Mesendoderm (in vitro differentiated cells): ENCODE results near the gene IL18RAP.

Source experiments
- DNase-seq: peaks from one replicate; pipeline ENCODE4 v3.0.0; 2013
- H2AK5ac ChIP-seq: 2 replicates; pipeline ENCODE4 v1.6.1; 2013; ENCODE audit warnings: low read length, inconsistent platforms
- H2BK120ac ChIP-seq: 2 replicates; pipeline ENCODE4 v1.6.1; 2013; ENCODE audit warnings: low read depth, mild to moderate bottlenecking, low read length, moderate library complexity, mixed read lengths
- H2BK15ac ChIP-seq: replicated peaks from 2 replicates; pipeline ENCODE4 v1.6.1; 2013; ENCODE audit warnings: low read depth, mild to moderate bottlenecking, moderate library complexity
- H2BK5ac ChIP-seq: 2 replicates; pipeline ENCODE4 v1.6.1; 2013; ENCODE audit warnings: low read length, inconsistent platforms
- H3K18ac ChIP-seq: 2 replicates; pipeline ENCODE4 v1.6.1; 2013; ENCODE audit warnings: mild to moderate bottlenecking, low read length, mixed read lengths
- H3K23ac ChIP-seq: one replicate; pipeline ENCODE4 v1.6.1; 2013; ENCODE audit warnings: low read length
- H3K27ac ChIP-seq: 2 replicates; pipeline ENCODE4 v1.5.1; 2013; ENCODE audit warnings: low read depth, mild to moderate bottlenecking, inconsistent platforms, low read length, moderate library complexity
- H3K27me3 ChIP-seq: 2 replicates; pipeline ENCODE4 v1.6.1; 2013; ENCODE audit warnings: low read length, control low read depth, mild to moderate bottlenecking, inconsistent platforms; ENCODE audit not compliant: insufficient read depth, poor library complexity
- H3K36me3 ChIP-seq: 2 replicates; pipeline ENCODE4 v1.6.1; 2013; ENCODE audit warnings: low read length, inconsistent platforms; ENCODE audit not compliant: control insufficient read depth, insufficient read depth
- H3K4ac ChIP-seq: one replicate; pipeline ENCODE4 v1.6.1; 2013; ENCODE audit warnings: low read depth, mild to moderate bottlenecking, low read length, moderate library complexity
- H3K4me1 ChIP-seq: 2 replicates; pipeline ENCODE4 v1.6.1; 2013; ENCODE audit warnings: low read depth, low read length, inconsistent platforms; ENCODE audit not compliant: control insufficient read depth
- H3K4me2 ChIP-seq: 2 replicates; pipeline ENCODE4 v1.6.1; 2013; ENCODE audit warnings: low read length
- H3K4me3 ChIP-seq: 2 replicates; pipeline ENCODE4 v1.5.1; 2013; ENCODE audit warnings: mild to moderate bottlenecking, low read length
- H3K56ac ChIP-seq: one replicate; pipeline ENCODE4 v1.6.1; 2013; ENCODE audit warnings: low read length
- H3K79me1 ChIP-seq: 2 replicates; pipeline ENCODE4 v1.6.1; 2013; ENCODE audit warnings: low read length, inconsistent platforms
- H3K79me2 ChIP-seq: 2 replicates; pipeline ENCODE4 v1.6.1; 2013; ENCODE audit warnings: mild to moderate bottlenecking, low read length; ENCODE audit not compliant: control insufficient read depth, insufficient read depth
- H3K9ac ChIP-seq: 2 replicates; pipeline ENCODE4 v1.6.1; 2013; ENCODE audit warnings: low read length, inconsistent platforms
- H4K5ac ChIP-seq: one replicate; pipeline ENCODE4 v1.6.1; 2013; ENCODE audit warnings: low read length
- H4K8ac ChIP-seq: one replicate; pipeline ENCODE4 v1.6.1; 2013; ENCODE audit warnings: low read depth, mild to moderate bottlenecking, control low read depth, low read length, moderate library complexity
- WGBS: extraction: QIAGEN DNeasy Blood & Tissue Kit; methylation state at CpG from one replicate; pipeline ENCODE4 v1.1.7; 2013; ENCODE audit warnings: low lambda C conversion rate, missing lambda C conversion rate; ENCODE audit not compliant: insufficient coverage; ENCODE audit errors: extremely low coverage; 5-methylcytosine and 5-hydroxymethylcytosine counted together

Gene IL18RAP

GRCh38 chr2:102396012-102396411, 26.9 kb upstream of the IL18RAP start:
- no peak for DNase-seq
- Histone ChIP-seq H2BK5ac (no peak overlapping the region), H3K56ac (no peak overlapping the region), H3K18ac (no peak overlapping the region), H2BK120ac (no peak overlapping the region), H2BK15ac (no peak overlapping the region), H3K4me2 (no peak overlapping the region), H3K27ac (no peak overlapping the region), H4K8ac (no peak overlapping the region), H3K23ac (no peak overlapping the region), H3K4me1 (no peaks in the 10 kb centered on the region), H3K79me1 (no peaks in the 10 kb centered on the region), H3K9ac (no peak overlapping the region), H3K79me2 (no peaks in the 10 kb centered on the region), H3K27me3 (no peaks in the 10 kb centered on the region), H4K5ac (no peak overlapping the region), H3K4me3 (no peak overlapping the region), H3K4ac (no peak overlapping the region), H3K36me3 (no peaks in the 10 kb centered on the region), H2AK5ac (no peak overlapping the region)
- 100% methylated on average over 1 of the region's 2 CpGs for WGBS

- no CpG with 5 or more reads among the region's 6 CpGs for WGBS
- no peak overlapping the region for H3K4me2 ChIP-seq
- H3K18ac ChIP-seq = no peak overlapping the region
- no peak overlapping the region for H3K9ac ChIP-seq
- H3K4ac ChIP-seq = no peak overlapping the region
- no peak overlapping the region for H4K5ac ChIP-seq
- no peak overlapping the region for H4K8ac ChIP-seq
- no peak overlapping the region for H2BK15ac ChIP-seq
- no peaks in the 10 kb centered on the region for H3K79me1 ChIP-seq
- no peak overlapping the region for H3K4me3 ChIP-seq
- no peak overlapping the region for H2AK5ac ChIP-seq
- H3K79me2 ChIP-seq = no peaks in the 10 kb centered on the region
- no peak overlapping the region for H2BK120ac ChIP-seq
- no peaks in the 10 kb centered on the region for H3K4me1 ChIP-seq
- H3K23ac ChIP-seq = no peak overlapping the region
- no peak overlapping the region for H2BK5ac ChIP-seq
- no peak for DNase-seq
- H3K36me3 ChIP-seq = no peaks in the 10 kb centered on the region
- no peaks in the 10 kb centered on the region for H3K27me3 ChIP-seq
- no peak overlapping the region for H3K27ac ChIP-seq
- H3K56ac ChIP-seq = no peak overlapping the region
Measured at GRCh38 chr2:102397209-102397608, 25.8 kb upstream of the IL18RAP start.

- H3K36me3 ChIP-seq = no peaks in the 10 kb centered on the region
- no peaks in the 10 kb centered on the region for H3K79me2 ChIP-seq
- no peak overlapping the region for H3K4me2 ChIP-seq
- H2AK5ac ChIP-seq = no peak overlapping the region
- no peak overlapping the region for H4K8ac ChIP-seq
- no peak overlapping the region for H2BK5ac ChIP-seq
- H3K4me1 ChIP-seq = no peaks in the 10 kb centered on the region
- H3K27ac ChIP-seq = no peak overlapping the region
- no peak overlapping the region for H3K4ac ChIP-seq
- no peaks in the 10 kb centered on the region for H3K79me1 ChIP-seq
- WGBS = no CpG with 5 or more reads among the region's 7 CpGs
- no peak overlapping the region for H3K9ac ChIP-seq
- no peak overlapping the region for H3K4me3 ChIP-seq
- H3K56ac ChIP-seq = no peak overlapping the region
- no peak for DNase-seq
- no peak overlapping the region for H3K23ac ChIP-seq
- no peak overlapping the region for H2BK120ac ChIP-seq
- no peak overlapping the region for H4K5ac ChIP-seq
- no peak overlapping the region for H2BK15ac ChIP-seq
- no peaks in the 10 kb centered on the region for H3K27me3 ChIP-seq
- H3K18ac ChIP-seq = no peak overlapping the region
Measured at GRCh38 chr2:102399499-102400141, 23.3 kb upstream of the IL18RAP start.

GRCh38 chr2:102401456-102401855, 21.5 kb upstream of the IL18RAP start:
- Histone ChIP-seq H4K8ac (no peak overlapping the region), H3K36me3 (no peaks in the 10 kb centered on the region), H2BK120ac (no peak overlapping the region), H3K23ac (no peak overlapping the region), H3K27me3 (no peaks in the 10 kb centered on the region), H3K18ac (no peak overlapping the region), H3K56ac (no peak overlapping the region), H3K4me1 (no peaks in the 10 kb centered on the region), H3K9ac (no peak overlapping the region), H3K79me2 (no peaks in the 10 kb centered on the region), H2BK5ac (no peak overlapping the region), H3K4me2 (no peak overlapping the region), H2BK15ac (no peak overlapping the region), H3K27ac (no peak overlapping the region), H3K4me3 (no peak overlapping the region), H3K79me1 (no peaks in the 10 kb centered on the region), H4K5ac (no peak overlapping the region), H2AK5ac (no peak overlapping the region), H3K4ac (no peak overlapping the region)
- no peak for DNase-seq

- DNase-seq = no peak
Measured at GRCh38 chr2:102401865-102402264, 21.1 kb upstream of the IL18RAP start.

GRCh38 chr2:102410952-102411351, 12.0 kb upstream of the IL18RAP start:
- Histone ChIP-seq H3K79me1 (no peaks in the 10 kb centered on the region), H2BK15ac (no peak overlapping the region), H3K4me2 (no peak overlapping the region), H3K4me1 (no peaks in the 10 kb centered on the region), H2BK5ac (no peak overlapping the region), H3K9ac (no peak overlapping the region), H3K4ac (no peak overlapping the region), H3K79me2 (no peaks in the 10 kb centered on the region), H4K5ac (no peak overlapping the region), H3K18ac (no peak overlapping the region), H3K27me3 (no peaks in the 10 kb centered on the region), H3K27ac (no peak overlapping the region), H3K36me3 (no peaks in the 10 kb centered on the region), H2BK120ac (no peak overlapping the region), H2AK5ac (no peak overlapping the region), H4K8ac (no peak overlapping the region), H3K4me3 (no peak overlapping the region), H3K23ac (no peak overlapping the region), H3K56ac (no peak overlapping the region)
- DNase-seq = no peak
- no CpG with 5 or more reads among the region's 3 CpGs for WGBS

More at GRCh38 chr2:102401865-102402264, 21.1 kb upstream of the IL18RAP start:
- no peaks in the 10 kb centered on the region for H3K79me1 ChIP-seq
- no peak overlapping the region for H3K27ac ChIP-seq
- H3K18ac ChIP-seq = no peak overlapping the region
- no peak overlapping the region for H3K4ac ChIP-seq
- no peak overlapping the region for H2AK5ac ChIP-seq
- H3K36me3 ChIP-seq = no peaks in the 10 kb centered on the region
- H3K4me1 ChIP-seq = no peaks in the 10 kb centered on the region
- H3K23ac ChIP-seq = no peak overlapping the region
- H4K5ac ChIP-seq = no peak overlapping the region
- H2BK15ac ChIP-seq = no peak overlapping the region
- H4K8ac ChIP-seq = no peak overlapping the region
- H2BK5ac ChIP-seq = no peak overlapping the region
- no peak overlapping the region for H3K9ac ChIP-seq
- no peak overlapping the region for H3K4me3 ChIP-seq
- WGBS = 100% methylated on average over 2 of the region's 2 CpGs
- H3K79me2 ChIP-seq = no peaks in the 10 kb centered on the region
- H3K27me3 ChIP-seq = no peaks in the 10 kb centered on the region
- no peak overlapping the region for H3K4me2 ChIP-seq
- no peak overlapping the region for H3K56ac ChIP-seq
- no peak overlapping the region for H2BK120ac ChIP-seq
